GM18517 (cell line): Measurements from ENCODE around the gene NOP14.
"Not testable (repeated sequence)": the region's sequence is repeated elsewhere in the genome, so short reads cannot be mapped to it uniquely, and the experiment has no call there.

Experiments
- ATAC-seq: cut with Tn5 transposase; IDR thresholded peaks from one replicate; pipeline ENCODE4 v1.9.1; 2021; ENCODE audit warnings: mild to moderate bottlenecking, moderate library complexity; ENCODE audit not compliant: unreplicated experiment

NOP14 gene

DNA sequence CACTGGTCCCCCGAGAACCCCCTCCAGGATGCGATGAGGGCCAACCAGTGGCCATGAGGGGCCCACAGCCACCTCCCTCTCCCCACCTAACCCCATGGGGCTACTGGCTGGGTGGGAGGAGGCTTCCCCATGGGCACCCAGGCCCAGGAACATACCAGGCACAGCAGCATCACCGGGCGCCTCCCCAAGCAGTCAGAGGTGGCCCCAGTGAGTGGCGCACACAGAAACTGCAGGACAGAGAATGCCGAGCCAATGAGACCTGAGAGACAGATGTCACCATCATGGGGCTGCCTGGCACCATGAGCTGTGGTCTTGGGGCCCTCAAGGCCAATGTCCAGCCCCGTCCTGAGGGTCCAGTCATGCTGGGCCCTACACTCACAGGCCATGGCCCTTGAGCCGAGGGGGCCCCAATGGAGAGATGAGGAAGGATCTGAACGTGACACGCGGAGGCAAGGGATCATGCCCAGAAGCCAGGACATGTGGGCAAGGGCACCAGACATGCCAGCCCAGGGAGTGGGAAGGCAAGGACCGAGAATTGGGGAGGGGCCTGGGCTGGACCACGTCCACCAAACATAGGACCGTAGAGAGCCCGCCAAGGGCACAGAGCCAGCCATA lies 30.1 kb downstream of the NOP14 start:
- no peak for ATAC-seq

- no peak for ATAC-seq
Observed at GRCh38 chr4:2932321-2932950, 30.8 kb downstream of the NOP14 start.

DNA sequence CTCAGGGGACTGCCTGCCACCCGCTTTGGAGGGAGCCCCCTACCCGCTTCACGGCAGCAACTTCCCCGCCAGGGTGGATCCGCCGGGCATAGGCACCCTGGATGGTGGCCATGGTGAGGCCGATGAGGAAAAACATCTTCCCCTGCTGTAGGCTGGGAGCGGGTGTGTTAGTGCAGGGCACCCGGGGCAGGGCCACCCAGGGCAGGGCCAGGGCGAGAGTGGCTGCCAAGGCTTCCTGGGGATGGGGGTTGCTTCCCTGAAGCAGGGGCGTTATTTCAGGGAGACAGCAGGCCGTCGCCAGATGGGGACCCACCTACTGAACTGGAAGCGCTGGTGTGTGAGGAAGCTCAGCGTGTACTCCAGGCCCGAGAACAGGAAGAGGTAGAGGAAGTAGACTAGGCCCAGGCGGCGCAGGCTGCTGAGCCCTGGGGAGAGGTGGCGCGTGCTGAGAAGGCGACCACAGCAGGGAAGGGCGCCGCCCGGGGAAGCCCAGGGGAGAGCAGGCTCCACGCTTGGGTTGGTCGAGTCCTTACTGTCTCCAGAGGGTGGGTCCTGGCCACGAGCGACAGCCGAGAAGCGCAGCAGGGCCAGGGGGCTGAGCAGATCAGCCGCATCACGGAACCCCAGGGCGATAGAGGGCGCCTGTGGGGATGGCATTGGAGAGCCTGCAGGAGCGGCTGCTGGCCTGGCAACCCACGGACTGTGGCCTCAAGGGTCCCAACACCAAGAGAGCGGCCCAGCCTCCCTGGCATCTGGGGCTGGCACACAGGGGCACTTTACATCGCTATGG lies 31.5 kb downstream of the NOP14 start:
- no peak for ATAC-seq

DNA sequence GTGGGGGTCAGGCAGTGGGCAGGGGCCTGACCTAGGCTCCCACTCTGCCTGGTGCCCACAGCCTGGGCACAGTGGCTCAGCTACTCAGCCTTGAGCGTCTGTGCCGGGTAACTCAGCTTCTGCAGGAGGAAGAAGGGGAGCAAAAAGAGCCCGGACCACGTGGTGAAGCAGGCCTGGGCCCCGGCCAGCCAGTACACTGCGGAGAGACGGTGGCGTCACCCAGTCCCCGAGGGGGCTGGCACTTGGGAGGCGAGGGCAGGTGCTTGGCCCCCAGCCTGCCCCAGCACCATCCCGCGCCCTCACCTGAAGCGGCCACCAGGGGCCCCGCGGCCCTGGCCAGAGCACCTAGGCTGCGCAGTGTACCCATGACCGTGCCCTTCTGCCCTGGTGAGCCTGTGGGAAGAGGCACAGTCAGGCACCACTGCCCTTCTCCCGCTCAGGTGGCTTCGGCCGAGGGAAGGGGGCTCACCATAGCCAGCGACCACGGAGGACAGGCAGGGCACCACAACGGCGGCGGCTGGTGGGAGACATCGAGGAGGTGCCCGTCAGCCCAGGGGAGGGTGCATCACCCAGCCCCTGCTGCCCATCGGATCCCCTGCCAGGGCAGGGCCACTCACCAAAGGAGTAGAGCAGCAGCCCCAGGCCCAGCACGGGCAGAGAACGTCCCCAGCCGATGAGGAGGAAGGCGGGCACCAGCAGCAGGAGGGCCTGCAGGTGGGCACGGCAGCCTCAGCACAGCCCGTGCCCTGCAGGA lies 32.3 kb downstream of the NOP14 start:
- no peak for ATAC-seq

- no peak for ATAC-seq
Observed at GRCh38 chr4:2930135-2930757, 33.0 kb downstream of the NOP14 start.

DNA sequence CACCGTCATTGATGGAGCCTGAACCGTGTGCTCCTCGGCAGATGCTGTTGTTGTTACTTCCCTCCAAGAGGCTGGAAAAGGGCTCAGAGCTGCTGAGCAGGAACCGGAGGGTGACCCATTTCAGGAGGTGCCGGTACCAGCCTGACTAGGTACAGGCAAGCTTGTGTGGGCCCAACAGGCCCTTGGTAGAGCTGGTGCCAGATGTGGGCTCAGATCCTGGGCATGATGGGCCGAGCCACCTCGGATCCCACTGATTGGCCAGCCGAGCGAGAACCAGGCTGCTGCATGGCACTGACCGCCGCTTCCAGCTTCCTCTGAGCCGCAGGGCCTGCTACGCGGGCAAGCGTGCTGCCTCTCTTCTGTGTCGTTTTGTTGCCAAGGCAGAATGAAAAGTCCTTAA lies 33.7 kb downstream of the NOP14 start:
- ATAC-seq: no peak

DNA sequence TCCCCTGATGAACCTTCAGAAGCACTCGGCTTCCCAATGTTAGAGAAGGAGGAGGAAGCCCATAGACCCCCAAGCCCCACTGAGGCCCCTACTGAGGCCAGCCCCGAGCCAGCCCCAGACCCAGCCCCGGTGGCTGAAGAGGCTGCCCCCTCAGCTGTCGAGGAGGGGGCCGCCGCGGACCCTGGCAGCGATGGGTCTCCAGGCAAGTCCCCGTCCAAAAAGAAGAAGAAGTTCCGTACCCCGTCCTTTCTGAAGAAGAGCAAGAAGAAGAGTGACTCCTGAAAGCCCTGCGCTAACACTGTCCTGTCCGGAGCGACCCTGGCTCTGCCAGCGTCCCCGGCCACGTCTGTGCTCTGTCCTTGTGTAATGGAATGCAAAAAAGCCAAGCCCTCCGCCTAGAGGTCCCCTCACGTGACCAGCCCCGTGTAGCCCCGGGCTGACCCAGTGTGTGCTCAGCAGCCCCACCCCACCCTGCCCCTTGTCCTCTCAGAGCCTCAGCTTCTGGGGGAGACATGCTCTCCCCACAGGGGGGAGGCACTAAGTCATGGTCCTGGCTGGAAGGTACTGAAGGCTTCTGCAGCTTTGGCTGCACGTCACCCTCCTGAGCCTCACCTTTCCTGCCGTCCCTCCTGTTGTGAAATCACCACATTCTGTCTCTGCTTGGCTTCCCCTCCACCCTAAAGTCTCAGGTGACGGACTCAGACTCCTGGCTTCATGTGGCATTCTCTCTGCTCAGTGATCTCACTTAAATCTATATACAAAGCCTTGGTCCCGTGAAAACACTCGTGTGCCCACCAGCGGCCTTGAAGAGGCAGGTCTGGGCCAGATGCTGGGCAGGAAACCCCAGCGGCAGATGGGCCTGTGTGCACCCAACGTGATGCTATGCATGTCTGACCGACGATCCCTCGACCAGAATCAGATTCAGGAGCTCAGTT lies 34.7 kb downstream of the NOP14 start:
- ATAC-seq: no peak

GRCh38 chr4:2927696-2928075 lies 35.5 kb downstream of the NOP14 start:
- no peak for ATAC-seq

DNA sequence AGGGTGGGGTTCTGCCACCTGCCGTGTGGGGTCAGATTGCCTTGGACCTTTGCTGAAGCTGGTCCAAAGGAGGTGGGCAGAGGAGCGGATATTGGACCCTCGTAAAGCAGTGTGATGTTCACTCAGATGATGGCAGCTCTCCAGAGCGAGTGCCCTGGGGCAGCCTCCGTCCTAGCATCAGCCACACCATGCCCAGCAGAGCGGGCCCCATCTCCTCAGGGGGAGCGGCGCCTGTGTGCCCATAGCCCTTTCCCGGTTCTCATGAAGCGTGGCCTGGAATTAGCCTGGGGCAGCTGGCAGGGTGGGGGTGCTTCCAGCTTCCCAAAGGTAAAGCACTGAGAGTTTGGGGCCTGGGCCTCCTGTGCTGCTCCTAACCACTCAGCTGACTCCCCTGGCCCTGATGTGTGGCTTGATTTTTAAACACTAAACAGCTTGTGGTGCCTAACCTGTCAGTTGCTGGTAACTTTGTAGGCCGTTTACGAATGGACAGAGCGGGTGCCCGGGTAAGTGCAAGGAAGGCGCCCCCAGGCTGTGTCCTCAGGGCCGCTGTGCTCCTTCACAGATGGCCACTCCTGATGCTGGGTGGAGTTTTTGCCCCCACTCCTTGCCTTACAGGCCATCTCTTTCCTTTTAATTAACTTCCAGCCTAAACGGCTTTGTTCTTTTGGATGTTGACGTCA lies 36.0 kb downstream of the NOP14 start:
- ATAC-seq: no peak

GRCh38 chr4:2925931-2926860 lies 37.0 kb downstream of the NOP14 start:
- ATAC-seq: no peak

GRCh38 chr4:2925496-2925895 lies 37.7 kb downstream of the NOP14 start:
- ATAC-seq: no peak

DNA sequence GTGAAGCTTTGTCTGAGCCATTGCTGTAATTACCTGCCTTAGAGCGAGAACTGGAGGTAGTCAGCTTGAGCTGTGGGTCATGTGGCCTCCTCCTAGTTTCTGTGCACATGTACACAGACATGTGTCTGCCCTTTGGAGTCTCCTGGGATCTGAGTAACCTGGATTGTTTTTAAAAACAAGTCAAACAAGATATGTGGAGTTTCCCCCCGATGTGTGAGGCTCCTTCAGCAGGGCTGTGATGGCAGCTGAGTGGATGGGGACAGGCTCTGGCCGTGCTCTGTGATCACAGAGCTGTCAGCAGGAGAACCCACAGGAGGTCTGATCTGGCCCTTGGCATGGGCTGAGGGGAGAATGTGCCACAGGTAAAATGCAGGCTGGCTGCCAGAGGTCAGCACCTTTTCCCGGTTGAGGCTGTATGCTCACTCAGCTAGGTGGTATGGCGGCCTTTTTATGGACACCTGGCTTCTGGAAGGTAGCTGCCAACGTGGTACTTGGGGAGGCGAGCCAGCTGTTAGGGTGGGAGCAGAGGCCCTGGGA lies 38.4 kb downstream of the NOP14 start:
- no peak for ATAC-seq

DNA sequence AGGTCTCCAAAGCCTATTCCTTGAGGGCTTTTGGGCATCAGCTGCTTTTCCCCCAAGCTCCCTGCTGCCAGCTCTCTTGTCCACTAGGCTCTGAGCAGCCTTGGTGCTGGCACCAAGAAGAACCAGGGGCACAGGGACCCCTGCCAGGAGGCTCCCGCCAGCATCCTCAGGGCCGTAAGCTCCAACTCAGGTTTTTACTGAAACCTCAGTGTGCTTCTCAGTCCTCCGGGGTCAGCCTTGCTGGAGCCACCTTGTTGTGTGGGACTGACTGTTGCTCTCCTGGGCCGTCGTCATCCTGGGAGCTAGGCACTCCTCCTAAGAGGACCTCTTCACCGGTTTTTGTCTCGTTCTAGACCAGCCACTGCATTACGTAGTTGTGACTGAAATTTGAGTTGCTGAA lies 38.9 kb downstream of the NOP14 start:
- ATAC-seq: no peak

- ATAC-seq: no peak
Observed at GRCh38 chr4:2923668-2924173, 39.5 kb downstream of the NOP14 start.

DNA sequence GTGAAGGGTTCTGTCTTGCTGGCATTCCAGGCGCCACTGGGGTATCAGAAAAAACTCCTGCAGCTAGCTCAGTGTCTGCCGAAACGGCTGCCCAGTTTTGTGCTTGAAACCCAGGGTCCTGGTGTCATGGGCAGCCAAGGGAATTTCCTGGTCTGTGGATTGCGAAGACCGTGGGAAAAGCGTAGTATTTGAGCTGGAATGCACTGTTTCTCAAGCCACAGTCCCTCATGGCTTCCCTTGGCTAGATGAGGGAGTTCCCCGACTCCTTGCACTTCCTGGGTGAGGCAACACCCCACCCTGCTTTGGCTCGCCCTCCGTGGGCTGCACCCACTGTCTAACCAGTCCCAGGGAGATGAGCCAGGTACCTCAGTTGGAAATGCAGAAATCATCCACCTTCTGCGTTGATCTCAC lies 40.1 kb downstream of the NOP14 start:
- ATAC-seq: no peak

DNA sequence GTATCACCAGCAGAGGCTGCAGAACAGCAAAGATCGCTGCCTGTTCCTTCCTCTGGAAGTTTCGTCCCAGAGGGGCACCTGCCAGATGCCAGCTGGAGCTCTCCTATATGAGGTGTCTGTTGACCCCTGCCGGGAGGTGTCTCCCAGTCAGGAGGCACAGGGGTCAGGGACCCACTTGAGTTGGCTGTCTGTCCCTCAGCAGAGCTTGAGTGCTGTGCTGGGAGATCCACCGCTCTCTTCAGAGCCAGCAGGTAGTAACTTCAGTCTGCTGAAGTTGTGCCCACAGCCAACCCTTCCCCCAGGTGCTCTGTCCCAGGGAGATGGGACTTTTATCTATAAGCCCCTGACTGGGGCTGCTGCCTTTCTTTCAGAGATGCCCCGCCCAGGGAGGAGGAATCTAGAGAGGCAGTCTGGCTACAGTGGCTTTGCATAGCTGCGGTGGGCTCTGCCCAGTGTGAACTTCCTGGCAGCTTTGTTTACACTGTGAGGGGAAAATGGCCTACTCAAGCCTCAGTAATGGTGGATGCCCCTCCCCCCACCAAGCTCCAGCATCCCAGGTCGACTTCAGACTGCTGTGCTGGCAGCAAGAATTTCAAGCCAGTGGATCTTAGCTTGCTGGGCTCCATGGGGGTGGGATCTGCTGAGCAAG lies 40.6 kb downstream of the NOP14 start:
- not testable (repeated sequence) for ATAC-seq

DNA sequence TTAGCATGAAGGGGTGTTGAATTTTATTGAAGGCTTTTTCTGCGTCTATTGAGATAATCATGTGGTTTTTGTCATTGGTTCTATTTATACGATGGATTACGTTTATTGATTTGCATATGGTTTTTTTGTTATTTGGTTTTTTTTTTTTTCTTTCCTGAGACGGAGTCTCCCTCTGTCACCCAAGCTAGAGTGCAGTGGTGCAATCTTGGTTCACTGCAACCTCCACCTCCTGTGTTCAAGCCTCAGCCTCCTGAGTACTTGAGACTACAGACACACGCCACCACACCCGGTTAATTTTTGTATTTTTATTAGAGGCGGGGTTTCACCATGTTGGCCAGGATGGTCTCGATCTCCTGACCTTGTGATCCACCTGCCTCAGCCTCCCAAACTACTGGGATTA lies 44.5 kb downstream of the NOP14 start:
- not testable (repeated sequence) for ATAC-seq
